Colonic mucosa (tissue), 4 donors: ENCODE results near the gene ROR1. TPM values are rescaled to one million over a fixed set of nuclear protein-coding genes. Genes with fewer than 3 reads are reported as not detected.

ENCODE experiments used
- DNase-seq: peaks from one replicate; pipeline ENCODE4 v3.0.0-alpha.2; 2020
- H3K27ac ChIP-seq: fragments of 200-600 bp; one replicate; pipeline ENCODE4 v1.8.0; 2021
- H3K27me3 ChIP-seq: fragments of 200-600 bp; one replicate; pipeline ENCODE4 v1.8.0; 2021
- H3K36me3 ChIP-seq: fragments of 200-600 bp; one replicate; pipeline ENCODE4 v1.8.0; 2021
- H3K4me1 ChIP-seq: fragments of 200-600 bp; one replicate; pipeline ENCODE4 v1.8.0; 2021; ENCODE audit warnings: mild to moderate bottlenecking
- H3K4me3 ChIP-seq: fragments of 200-600 bp; one replicate; pipeline ENCODE4 v1.8.0; 2021
- H3K9ac ChIP-seq, 2 donors: one replicate each; pipeline ENCODE4 v1.7.0; 2013; ENCODE audit warnings: control low read depth in 2 of 2, low read depth in 2 of 2, low read length in 2 of 2
- H3K9me3 ChIP-seq: fragments of 200-600 bp; one replicate; pipeline ENCODE4 v1.8.0; 2021
- CTCF ChIP-seq: fragments of 200-600 bp; IDR thresholded peaks from one replicate; pipeline ENCODE4 v1.8.0; 2022; ENCODE audit warnings: antibody characterized with exemption, mild to moderate bottlenecking
- intact Hi-C: fragments of 100-400 bp; cut with DNase I; formaldehyde crosslinking; loops from one replicate; pipeline ENCODE4 v1.14.1; 2022
- total RNA-seq, 2 donors: library from RNA; stranded (reverse); fragmentation: NEBNext Ultra II Directional in 1 of 2; extraction: Animal tissue kit (Norgen Biotek cat#: 25700) in 1 of 2; gene quantifications; one replicate each; pipeline ENCODE4 v1.2.1, GENCODE V29; 2021
- donor health status: healthy.
- donor health status: DM: no; HTN: no; CAD: no.
- donor health status: DM: no; HTN: no; CAD: no.

ROR1 gene
- total RNA-seq, 2 donors from 2014 or later, result 5.1 to 6.8 TPM

- TF ChIP-seq CTCF, result no peak
- Histone ChIP-seq H3K27ac (no peak overlapping the region), H3K27me3 (no peaks in the 10 kb centered on the region), H3K4me1 (no peaks in the 10 kb centered on the region), H3K4me3 (no peak overlapping the region), H3K9me3 (no peaks in the 10 kb centered on the region), H3K36me3 (no peaks in the 10 kb centered on the region), H3K9ac (no peak overlapping the region)
- no peak for DNase-seq
- intact Hi-C loops, result no loop called here
Measured at GRCh38 chr1:63935143-63935542, 161.3 kb downstream of the ROR1 start.

GRCh38 chr1:63935553-63935952 is 161.7 kb downstream of the ROR1 start:
- intact Hi-C loops, result no loop called here
- DNase-seq, result no peak

GRCh38 chr1:63936276-63936675 is 162.5 kb downstream of the ROR1 start:
- no peak overlapping the region for H3K27ac ChIP-seq
- no peaks in the 10 kb centered on the region for H3K27me3 ChIP-seq
- no peaks in the 10 kb centered on the region for H3K36me3 ChIP-seq
- intact Hi-C loops, result no loop called here
- no peak for TF ChIP-seq CTCF
- no peaks in the 10 kb centered on the region for H3K4me1 ChIP-seq
- no peak overlapping the region for H3K4me3 ChIP-seq
- DNase-seq, result no peak
- no peaks in the 10 kb centered on the region for H3K9me3 ChIP-seq
- H3K9ac ChIP-seq, result no peak overlapping the region

More at GRCh38 chr1:63935553-63935952, 161.7 kb downstream of the ROR1 start:
- no peaks in the 10 kb centered on the region for H3K9me3 ChIP-seq
- H3K36me3 ChIP-seq, result no peaks in the 10 kb centered on the region
- H3K27ac ChIP-seq, result no peak overlapping the region
- no peak overlapping the region for H3K4me3 ChIP-seq
- no peaks in the 10 kb centered on the region for H3K4me1 ChIP-seq
- no peaks in the 10 kb centered on the region for H3K27me3 ChIP-seq
- no peak for TF ChIP-seq CTCF
- no peak overlapping the region for H3K9ac ChIP-seq

- intact Hi-C loops, result no loop called here
- no peaks in the 10 kb centered on the region for H3K27me3 ChIP-seq
- no peak overlapping the region for H3K4me3 ChIP-seq
- H3K27ac ChIP-seq, result no peak overlapping the region
- no peak for TF ChIP-seq CTCF
- no peaks in the 10 kb centered on the region for H3K4me1 ChIP-seq
- H3K9ac ChIP-seq, result no peak overlapping the region
- H3K36me3 ChIP-seq, result no peaks in the 10 kb centered on the region
- no peaks in the 10 kb centered on the region for H3K9me3 ChIP-seq
- no peak for DNase-seq
Measured at GRCh38 chr1:63936801-63937200, 163.0 kb downstream of the ROR1 start.

GRCh38 chr1:63937461-63938022 is 163.7 kb downstream of the ROR1 start:
- Histone ChIP-seq H3K27ac (no peak overlapping the region), H3K9ac (no peak overlapping the region), H3K27me3 (no peaks in the 10 kb centered on the region), H3K36me3 (no peaks in the 10 kb centered on the region), H3K9me3 (no peaks in the 10 kb centered on the region), H3K4me1 (no peaks in the 10 kb centered on the region), H3K4me3 (no peak overlapping the region)
- DNase-seq, result no peak
- TF ChIP-seq CTCF, result no peak
- intact Hi-C loops, result no loop called here
